Right cardiac atrium (tissue), 5 donors: ENCODE results near the gene RPE65. TPM values are rescaled to one million over a fixed set of nuclear protein-coding genes. Genes with fewer than 3 reads are reported as not detected.

ENCODE experiments used
- ATAC-seq, 2 donors: fragments of 200-7000 bp; cut with Tn5 transposase; one replicate each; pipeline versions ENCODE4 v1.8.0 to v1.9.1; 2020; ENCODE audit warnings: moderate library complexity in 2 of 2, mild to moderate bottlenecking in 1 of 2
- DNase-seq, 3 donors: peaks; one replicate each; pipeline ENCODE4 v3.0.0-alpha.2; 2020
- H3K27ac ChIP-seq: one replicate; pipeline ENCODE4 v1.5.1; 2013; ENCODE audit warnings: mild to moderate bottlenecking, low read length, control low read depth, moderate library complexity
- H3K27me3 ChIP-seq: one replicate; pipeline ENCODE4 v1.6.1; 2013; ENCODE audit not compliant: control insufficient read depth, insufficient read depth
- H3K4me1 ChIP-seq: one replicate; pipeline ENCODE4 v1.6.1; 2013; ENCODE audit warnings: low read length; ENCODE audit not compliant: control insufficient read depth, insufficient read depth
- H3K4me3 ChIP-seq: one replicate; pipeline ENCODE4 v1.5.1; 2013; ENCODE audit warnings: low read length, control low read depth
- H3K9me3 ChIP-seq: one replicate; pipeline ENCODE4 v1.6.1; 2013; ENCODE audit warnings: low read length; ENCODE audit not compliant: control insufficient read depth
- whole genome bisulfite sequencing: extraction: QIAGEN DNeasy Blood & Tissue Kit; methylation state at CpG from one replicate; pipeline ENCODE4 v1.1.7; 2013; 5-methylcytosine and 5-hydroxymethylcytosine counted together
- intact Hi-C, 4 donors: fragments of 100-400 bp; cut with DNase I; formaldehyde crosslinking; loops; one replicate each; pipeline versions ENCODE4 v1.11.0 to v1.14.0; 2022 to 2023
- polyA plus RNA-seq: library from polyadenylated mRNA; stranded (reverse); fragments of 200-250 nt; gene quantifications from one replicate; pipeline ENCODE4 v1.2.3, GENCODE V29; 2013
- total RNA-seq, 4 donors: library from RNA; stranded (reverse); fragmentation: NEBNext Ultra II Directional; extraction: Animal tissue kit (Norgen Biotek cat#: 25700); gene quantifications; one replicate each; pipeline ENCODE4 v1.2.1, GENCODE V29; 2021
- donor health status: healthy with polysubstance abuse.
- donor health status: DM: no; HTN: yes; CAD: no.
- donor health status: DM: no; HTN: no; CAD: no.
- donor health status: DM: no; HTN: yes; CAD: no; lungs with severe emphysema.
- donor health status: DM: yes; HTN: yes; CAD: no.

Gene RPE65
- total and polyA plus RNA-seq, 5 donors, result 0.07 TPM; not detected in 4

DNA sequence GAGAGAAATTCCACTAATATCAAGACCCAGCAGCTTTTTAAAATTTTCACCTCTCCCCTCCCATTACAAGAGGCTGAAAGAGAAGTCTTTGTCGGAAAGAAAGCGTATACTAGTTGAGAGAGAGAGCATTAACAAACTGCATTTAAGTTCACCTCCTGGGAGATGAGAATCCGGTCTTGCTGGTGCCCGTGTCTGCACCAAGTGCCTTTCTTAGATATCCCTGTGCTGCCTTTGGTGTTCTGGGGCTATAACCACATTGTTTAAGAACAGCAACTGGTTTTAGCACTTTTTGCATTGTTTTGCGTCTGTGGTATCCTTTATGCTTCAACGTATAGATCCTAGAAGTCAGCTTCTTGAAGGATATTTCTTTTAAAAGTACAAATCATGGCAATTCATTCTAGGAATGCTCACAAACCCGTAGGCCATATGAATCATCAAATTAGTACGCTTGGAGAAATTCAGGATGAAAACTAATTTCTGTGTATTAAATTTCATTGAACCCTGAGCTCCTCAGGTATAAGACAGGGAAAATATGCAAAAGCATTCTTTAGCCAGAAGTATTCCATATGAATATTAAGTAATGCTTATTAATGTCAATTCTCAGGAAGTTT lies 3.4 kb upstream of the RPE65 start:
- ATAC-seq (no peak), DNase-seq (no peak)
- no peak overlapping the region for H3K27ac ChIP-seq
- H3K9me3 ChIP-seq, result no peaks in the 10 kb centered on the region
- WGBS, result 92% methylated on average over 8 of the region's 8 CpGs
- no peaks in the 10 kb centered on the region for H3K27me3 ChIP-seq
- no peaks in the 10 kb centered on the region for H3K4me1 ChIP-seq
- intact Hi-C loops, result no loop called here
- no peak overlapping the region for H3K4me3 ChIP-seq

GRCh38 chr1:68448365-68448764 lies 1.4 kb downstream of the RPE65 start:
- no peak overlapping the region for H3K27ac ChIP-seq
- H3K9me3 ChIP-seq, result no peaks in the 10 kb centered on the region
- no peak for DNase-seq
- no peak for ATAC-seq
- H3K27me3 ChIP-seq, result no peaks in the 10 kb centered on the region
- 81% methylated on average over 7 of the region's 7 CpGs for WGBS
- intact Hi-C loops, result no loop called here
- no peak overlapping the region for H3K4me3 ChIP-seq
- no peaks in the 10 kb centered on the region for H3K4me1 ChIP-seq

DNA sequence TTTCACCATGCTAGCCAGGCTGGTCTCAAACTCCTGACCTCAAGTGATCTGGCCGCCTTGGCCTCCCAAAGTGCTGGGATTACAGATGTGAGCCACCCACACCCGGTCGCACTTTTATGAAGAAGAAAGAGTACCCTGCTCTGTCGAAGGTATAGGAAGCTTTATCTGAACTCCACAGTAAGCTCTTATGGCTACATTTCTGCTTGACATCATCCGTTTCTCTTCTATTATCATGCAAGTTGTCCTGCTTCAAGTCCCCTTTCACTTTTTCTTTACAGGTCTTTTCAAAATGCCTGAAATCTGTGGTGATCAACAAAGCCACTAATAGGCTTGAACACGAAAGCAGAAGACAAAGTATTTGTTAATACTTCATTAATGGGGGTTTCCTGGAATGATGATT lies 4.0 kb downstream of the RPE65 start:
- Histone ChIP-seq H3K27ac (no peak overlapping the region), H3K27me3 (no peaks in the 10 kb centered on the region), H3K4me1 (no peaks in the 10 kb centered on the region), H3K4me3 (no peak overlapping the region), H3K9me3 (no peaks in the 10 kb centered on the region)
- intact Hi-C loops, result no loop called here
- ATAC-seq (no peak), DNase-seq (no peak)
- 88% methylated on average over 6 of the region's 6 CpGs for WGBS

DNA sequence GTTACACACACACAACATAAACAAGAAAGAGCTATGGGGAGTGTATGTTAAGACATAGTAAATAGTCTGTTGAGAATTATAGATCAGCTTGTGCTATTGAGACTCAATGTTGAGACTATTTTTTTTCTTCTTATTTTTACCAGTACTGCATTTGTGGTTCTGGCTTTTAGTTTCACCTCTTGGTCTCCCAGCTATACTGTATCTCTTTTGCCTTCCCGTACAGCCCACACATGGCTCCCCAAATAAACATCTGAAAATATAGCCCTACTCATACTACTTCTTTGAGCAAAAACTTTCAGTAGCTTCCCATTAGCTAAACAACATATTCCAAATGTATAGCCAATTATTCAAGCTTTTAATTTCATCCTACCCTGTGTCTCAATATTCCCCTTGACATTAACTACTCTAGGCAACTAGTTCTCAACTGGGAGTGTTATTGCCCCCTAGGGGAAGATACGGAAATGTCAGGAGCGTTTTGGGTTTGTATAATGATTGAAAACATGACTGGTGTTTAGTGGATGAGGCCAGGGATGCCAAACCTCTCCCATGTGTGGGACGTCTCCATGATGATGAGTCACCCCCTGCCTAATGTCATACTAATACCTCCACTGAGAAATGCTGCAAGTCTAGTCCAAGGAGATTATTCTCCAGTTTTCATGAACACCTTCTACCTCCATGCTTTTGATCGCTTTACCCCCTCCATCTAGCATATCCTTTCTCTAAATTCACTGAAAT lies 6.8 kb downstream of the RPE65 start:
- Histone ChIP-seq H3K27ac (no peak overlapping the region), H3K4me3 (no peak overlapping the region), H3K27me3 (no peaks in the 10 kb centered on the region), H3K9me3 (no peaks in the 10 kb centered on the region), H3K4me1 (no peaks in the 10 kb centered on the region)
- DNase-seq (no peak), ATAC-seq (peak in 1 of 2 donors; percentile 32)
- intact Hi-C loops, result no loop called here
- 40% methylated on average over 5 of the region's 5 CpGs for WGBS

- Histone ChIP-seq H3K9me3 (no peaks in the 10 kb centered on the region), H3K4me3 (no peak overlapping the region), H3K27me3 (no peaks in the 10 kb centered on the region), H3K27ac (no peak overlapping the region), H3K4me1 (no peaks in the 10 kb centered on the region)
- 83% methylated on average over 4 of the region's 4 CpGs for WGBS
- no peak for DNase-seq
- no peak for ATAC-seq
- intact Hi-C loops, result no loop called here
Measured at GRCh38 chr1:68442006-68442405, 7.7 kb downstream of the RPE65 start.

- ATAC-seq (no peak), DNase-seq (no peak)
- no peaks in the 10 kb centered on the region for H3K4me1 ChIP-seq
- H3K27ac ChIP-seq, result no peak overlapping the region
- no peak overlapping the region for H3K4me3 ChIP-seq
- intact Hi-C loops, result no loop called here
- H3K27me3 ChIP-seq, result no peaks in the 10 kb centered on the region
- H3K9me3 ChIP-seq, result no peaks in the 10 kb centered on the region
- WGBS, result 69% methylated on average over 3 of the region's 3 CpGs
Measured at GRCh38 chr1:68438310-68438709, 11.4 kb downstream of the RPE65 start.

GRCh38 chr1:68433395-68433794 lies 16.4 kb downstream of the RPE65 start:
- intact Hi-C loops, result no loop called here
- H3K4me3 ChIP-seq, result no peak overlapping the region
- no peaks in the 10 kb centered on the region for H3K4me1 ChIP-seq
- H3K27me3 ChIP-seq, result no peaks in the 10 kb centered on the region
- H3K27ac ChIP-seq, result no peak overlapping the region
- 80% methylated on average over 2 of the region's 2 CpGs for WGBS
- ATAC-seq, result no peak
- no peaks in the 10 kb centered on the region for H3K9me3 ChIP-seq
- no peak for DNase-seq

DNA sequence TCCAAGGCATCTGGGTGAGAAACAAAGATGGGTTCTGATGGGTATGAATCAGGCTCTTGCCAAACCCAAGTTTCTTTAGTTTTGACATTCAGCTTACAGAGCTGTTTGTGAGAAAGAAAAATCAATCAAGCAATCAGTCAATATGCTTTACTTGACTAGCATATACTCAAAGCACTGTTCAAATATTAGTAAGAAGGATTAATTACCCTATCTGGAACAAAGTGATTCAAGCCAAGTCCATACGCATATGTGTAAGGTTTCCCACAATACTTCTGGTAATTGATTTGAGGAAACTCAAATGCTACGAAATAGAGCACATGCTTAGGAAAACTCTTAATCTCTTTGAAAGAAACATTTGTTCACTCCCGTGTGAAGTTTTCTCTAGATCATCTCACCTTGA lies 18.7 kb downstream of the RPE65 start:
- intact Hi-C loops, result no loop called here
- no peak overlapping the region for H3K27ac ChIP-seq
- H3K9me3 ChIP-seq, result no peaks in the 10 kb centered on the region
- DNase-seq (no peak), ATAC-seq (no peak)
- no peaks in the 10 kb centered on the region for H3K4me1 ChIP-seq
- WGBS, result 71% methylated on average over 3 of the region's 3 CpGs
- no peaks in the 10 kb centered on the region for H3K27me3 ChIP-seq
- no peak overlapping the region for H3K4me3 ChIP-seq

- Histone ChIP-seq H3K27me3 (no peaks in the 10 kb centered on the region), H3K27ac (no peak overlapping the region), H3K4me3 (no peak overlapping the region), H3K9me3 (no peaks in the 10 kb centered on the region), H3K4me1 (no peaks in the 10 kb centered on the region)
- WGBS, result 81% methylated on average over 4 of the region's 4 CpGs
- ATAC-seq, result no peak
- intact Hi-C loops, result no loop called here
- DNase-seq, result no peak
Measured at GRCh38 chr1:68429233-68429808, 20.4 kb downstream of the RPE65 start.

- Histone ChIP-seq H3K4me3 (no peak overlapping the region), H3K27me3 (no peaks in the 10 kb centered on the region), H3K27ac (no peak overlapping the region), H3K4me1 (no peaks in the 10 kb centered on the region), H3K9me3 (no peaks in the 10 kb centered on the region)
- 81% methylated on average over 2 of the region's 2 CpGs for WGBS
- ATAC-seq, result no peak
- intact Hi-C loops, result no loop called here
- DNase-seq, result no peak
Measured at GRCh38 chr1:68426594-68426993, 23.2 kb downstream of the RPE65 start.

- DNase-seq (no peak), ATAC-seq (no peak)
- Histone ChIP-seq H3K9me3 (no peaks in the 10 kb centered on the region), H3K27me3 (no peaks in the 10 kb centered on the region), H3K4me3 (no peak overlapping the region), H3K27ac (no peak overlapping the region), H3K4me1 (no peaks in the 10 kb centered on the region)
- WGBS, result 85% methylated on average over 5 of the region's 5 CpGs
- intact Hi-C loops, result no loop called here
Measured at GRCh38 chr1:68421350-68421749, 28.4 kb downstream of the RPE65 start.
